Mammary microvascular endothelial cell (primary cell): Measurements from ENCODE around the gene CPB2. TPM values are rescaled to one million over a fixed set of nuclear protein-coding genes. Genes with fewer than 3 reads are reported as not detected.

Experiments
- total RNA-seq: library from RNA; depleted of rRNA; stranded (reverse); fragments of >200 nt; gene quantifications from 2 replicates; pipeline ENCODE4 v1.2.3, GENCODE V29; 2015

CPB2 gene
- not detected in 2 replicates for total RNA-seq

GRCh38 chr13:46104868-46105267 lies at the start of gene CPB2:
TSS of gene CPB2 (minus strand) at chr13:46105033. CDS start at chr13:46105009, 24 bp downstream.

GRCh38 chr13:46052319-46053161 lies 52.3 kb downstream of the CPB2 start, which contains the start of gene ZC3H13:
TSS of gene ZC3H13 (minus strand) at chr13:46052746. CDS start at chr13:46045507, 7,239 bp downstream.

Other genes starting within 250 kb of the CPB2 start
- gene ZC3H13, start 52.3 kb downstream of the CPB2 start, total RNA-seq: 7.2 and 14.7 TPM in 2 replicates
- gene LCP1, start 77.1 kb upstream of the CPB2 start, total RNA-seq: 13.2 and 20.1 TPM in 2 replicates
- gene LRRC63, start 106.9 kb upstream of the CPB2 start, total RNA-seq: 0.44 TPM in 1 of 2 replicates, not detected in the other